HFFc6 (cell line): ENCODE measurements around the gene PRKAR1A. TPM values are rescaled to one million over a fixed set of nuclear protein-coding genes. Genes with fewer than 3 reads are reported as not detected.

Source experiments
- DNase-seq: peaks from one replicate; pipeline ENCODE4 v3.0.0-alpha.2; 2018
- H3K27ac Mint-ChIP-seq: 2 replicates; pipeline ENCODE4 v1.8.0; 2020; ENCODE audit warnings: mild to moderate bottlenecking, mixed read lengths
- H3K27me3 Mint-ChIP-seq: 2 replicates; pipeline ENCODE4 v1.8.0; 2021; ENCODE audit warnings: mild to moderate bottlenecking, moderate library complexity, mixed read lengths; ENCODE audit not compliant: insufficient read depth
- H3K36me3 Mint-ChIP-seq: 2 replicates; pipeline ENCODE4 v1.8.0; 2021; ENCODE audit warnings: low read depth, mixed read lengths
- H3K4me1 Mint-ChIP-seq: 2 replicates; pipeline ENCODE4 v1.8.0; 2020; ENCODE audit warnings: low read depth, mixed read lengths
- H3K4me3 Mint-ChIP-seq: 2 replicates; pipeline ENCODE4 v1.8.0; 2020; ENCODE audit warnings: mild to moderate bottlenecking, moderate library complexity, mixed read lengths
- H3K9me3 Mint-ChIP-seq: 2 replicates; pipeline ENCODE4 v1.8.0; 2020; ENCODE audit warnings: mild to moderate bottlenecking, mixed read lengths
- total RNA-seq, 6 experiments: library from RNA; stranded (reverse); fragmentation: NEBNext Ultra II Directional; extraction: Animal tissue kit (Norgen Biotek cat#: 25700); gene quantifications; 2 replicates in 1 of 6; 3 replicates in 5 of 6; pipeline ENCODE4 v1.2.3, GENCODE V29; 2021
- TF ChIP-seq, protein P1 (sequence below): fragments of 200-600 bp; sonication (generic); IDR thresholded peaks from 2 replicates; pipeline ENCODE4 v1.5.0; 2021; ENCODE audit warnings: antibody characterized with exemption, mild to moderate bottlenecking

Gene PRKAR1A
- total RNA-seq, 6 experiments from 2014 or later: 265 to 302 (median 292) TPM

DNA sequence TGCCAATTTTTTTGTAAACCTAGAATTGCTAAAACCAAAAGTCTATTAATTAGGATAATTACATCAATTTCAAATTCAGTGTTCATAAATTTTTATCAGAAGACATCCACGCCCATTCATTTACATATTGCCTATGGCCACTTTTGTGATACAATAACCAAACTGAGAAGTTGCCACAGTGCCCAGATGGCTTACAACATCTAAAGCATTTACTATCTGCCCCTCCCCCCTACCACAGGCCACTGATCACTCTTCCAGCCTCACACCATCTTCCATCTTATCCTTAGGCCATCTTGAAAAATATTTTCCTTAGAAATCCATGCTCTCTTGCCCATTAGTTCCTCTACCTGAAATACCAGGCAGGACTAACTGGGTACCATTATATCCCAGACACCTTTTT lies 6.3 kb upstream of the PRKAR1A start:
- Mint-ChIP-seq H3K36me3 (no peaks in the 10 kb centered on the region), H3K4me3 (no peak overlapping the region), H3K9me3 (no peaks in the 10 kb centered on the region), H3K27ac (no peak overlapping the region), H3K27me3 (peaks cover 10% of the 10 kb centered on the region), H3K4me1 (peaks cover 13% of the 10 kb centered on the region)
- TF ChIP-seq, protein P1, sequence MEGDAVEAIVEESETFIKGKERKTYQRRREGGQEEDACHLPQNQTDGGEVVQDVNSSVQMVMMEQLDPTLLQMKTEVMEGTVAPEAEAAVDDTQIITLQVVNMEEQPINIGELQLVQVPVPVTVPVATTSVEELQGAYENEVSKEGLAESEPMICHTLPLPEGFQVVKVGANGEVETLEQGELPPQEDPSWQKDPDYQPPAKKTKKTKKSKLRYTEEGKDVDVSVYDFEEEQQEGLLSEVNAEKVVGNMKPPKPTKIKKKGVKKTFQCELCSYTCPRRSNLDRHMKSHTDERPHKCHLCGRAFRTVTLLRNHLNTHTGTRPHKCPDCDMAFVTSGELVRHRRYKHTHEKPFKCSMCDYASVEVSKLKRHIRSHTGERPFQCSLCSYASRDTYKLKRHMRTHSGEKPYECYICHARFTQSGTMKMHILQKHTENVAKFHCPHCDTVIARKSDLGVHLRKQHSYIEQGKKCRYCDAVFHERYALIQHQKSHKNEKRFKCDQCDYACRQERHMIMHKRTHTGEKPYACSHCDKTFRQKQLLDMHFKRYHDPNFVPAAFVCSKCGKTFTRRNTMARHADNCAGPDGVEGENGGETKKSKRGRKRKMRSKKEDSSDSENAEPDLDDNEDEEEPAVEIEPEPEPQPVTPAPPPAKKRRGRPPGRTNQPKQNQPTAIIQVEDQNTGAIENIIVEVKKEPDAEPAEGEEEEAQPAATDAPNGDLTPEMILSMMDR: no peak
- DNase-seq: no peak

DNA sequence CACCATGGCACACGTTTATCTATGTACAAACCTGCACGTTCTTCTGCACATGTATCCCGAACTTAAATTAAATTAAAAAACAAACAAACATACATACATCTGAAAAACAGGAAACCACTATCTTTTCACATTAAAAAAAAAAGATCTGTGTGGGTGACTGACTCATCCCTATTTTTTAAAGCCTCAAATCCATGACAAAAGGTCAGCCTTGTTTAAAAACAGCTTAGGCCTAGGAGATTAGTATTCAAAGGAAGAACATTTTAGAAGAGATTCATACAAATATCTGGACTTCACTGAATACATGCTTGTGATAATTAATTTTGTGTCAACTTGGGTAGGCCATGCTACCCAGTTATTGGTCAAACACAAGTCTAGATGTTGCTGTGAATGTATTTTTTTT lies 4.7 kb upstream of the PRKAR1A start:
- Mint-ChIP-seq H3K27me3 (peaks cover 2% of the 10 kb centered on the region; the same call in 1 of the 2 replicates), H3K9me3 (no peaks in the 10 kb centered on the region), H3K36me3 (no peaks in the 10 kb centered on the region), H3K4me1 (peaks cover 19% of the 10 kb centered on the region), H3K4me3 (no peak overlapping the region), H3K27ac (no peak overlapping the region)
- TF ChIP-seq, protein P1: no peak
- DNase-seq: no peak

DNA sequence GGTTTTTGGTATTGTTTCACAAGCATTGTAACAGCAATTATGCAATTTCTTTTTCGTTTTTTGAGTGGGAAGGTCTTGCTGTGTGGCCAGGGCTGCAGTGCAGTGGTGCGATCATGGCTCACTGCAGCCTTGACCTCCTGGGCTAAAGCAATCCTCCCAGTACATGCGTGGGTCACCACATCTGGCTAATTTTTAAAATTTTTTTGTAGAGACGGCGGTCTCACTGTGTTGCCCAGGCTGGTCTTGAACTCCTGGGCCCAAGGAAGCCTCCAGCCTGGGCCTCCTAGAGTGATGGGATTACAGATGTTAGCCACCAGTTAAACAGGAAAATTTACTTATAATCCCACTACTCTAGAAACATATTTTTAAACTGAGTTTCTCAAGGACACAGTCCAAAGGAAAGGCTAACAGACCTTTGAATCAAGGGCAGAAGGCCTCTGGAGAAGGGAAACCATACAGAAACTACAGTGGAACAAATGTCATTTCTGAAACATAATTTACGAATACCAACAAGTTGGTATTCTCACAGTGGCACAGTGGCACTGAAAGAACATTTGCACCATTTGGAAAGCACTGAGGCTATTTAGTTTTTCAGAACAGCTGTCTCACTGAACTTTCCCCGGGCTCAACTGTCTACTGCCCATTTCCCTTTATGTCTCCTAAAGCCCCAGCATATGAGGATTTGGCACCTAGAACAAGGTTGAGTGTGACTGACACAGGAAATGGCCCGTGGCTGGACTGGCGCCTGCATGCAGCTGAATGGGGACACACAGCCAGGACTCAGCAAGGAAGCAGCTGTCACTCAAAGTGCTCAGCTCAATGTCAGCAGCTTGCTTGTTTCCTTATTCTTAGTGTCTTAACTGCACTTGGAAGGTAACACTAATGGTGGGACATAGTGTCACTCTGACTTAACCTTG lies 2.8 kb upstream of the PRKAR1A start:
- peaks cover 3% of the 10 kb centered on the region; the same call in 1 of the 2 replicates for H3K27me3 Mint-ChIP-seq
- H3K36me3 Mint-ChIP-seq: peaks cover 11% of the 10 kb centered on the region
- TF ChIP-seq, protein P1: no peak
- no peak overlapping the region for H3K27ac Mint-ChIP-seq
- H3K9me3 Mint-ChIP-seq: no peaks in the 10 kb centered on the region
- peaks cover 26% of the 10 kb centered on the region for H3K4me1 Mint-ChIP-seq
- no peak for DNase-seq
- no peak overlapping the region for H3K4me3 Mint-ChIP-seq

DNA sequence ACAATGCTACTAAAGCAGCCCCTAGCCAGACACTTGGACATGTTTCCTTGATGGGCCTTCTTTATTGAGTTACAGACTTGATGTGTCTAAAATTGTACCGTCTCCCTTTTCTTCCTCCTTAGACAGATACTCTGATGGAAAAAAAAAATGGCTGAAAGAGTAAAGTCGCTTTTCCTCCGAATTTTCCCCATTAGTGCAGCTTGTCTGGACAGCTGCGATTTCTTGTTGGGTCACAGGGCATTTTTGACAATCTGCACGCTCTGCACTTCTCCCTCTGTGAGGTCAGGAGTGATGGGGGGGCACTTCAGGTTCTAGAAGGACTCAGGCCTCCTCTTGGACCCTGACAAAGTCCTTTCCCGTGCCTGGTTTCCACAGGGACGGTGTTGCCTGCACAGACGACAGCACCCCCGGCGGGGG lies 968 bp upstream of the PRKAR1A start:
- peaks cover 3% of the 10 kb centered on the region; the same call in 1 of the 2 replicates for H3K27me3 Mint-ChIP-seq
- H3K27ac Mint-ChIP-seq: peak overlapping the region; percentile 94
- peak overlapping the region; percentile 95 for H3K4me3 Mint-ChIP-seq
- H3K4me1 Mint-ChIP-seq: peaks cover 44% of the 10 kb centered on the region
- peaks cover 22% of the 10 kb centered on the region for H3K36me3 Mint-ChIP-seq
- no peak for DNase-seq
- no peaks in the 10 kb centered on the region for H3K9me3 Mint-ChIP-seq
- TF ChIP-seq, protein P1: peak; percentile 35; the same call in 1 of the 2 replicates

DNA sequence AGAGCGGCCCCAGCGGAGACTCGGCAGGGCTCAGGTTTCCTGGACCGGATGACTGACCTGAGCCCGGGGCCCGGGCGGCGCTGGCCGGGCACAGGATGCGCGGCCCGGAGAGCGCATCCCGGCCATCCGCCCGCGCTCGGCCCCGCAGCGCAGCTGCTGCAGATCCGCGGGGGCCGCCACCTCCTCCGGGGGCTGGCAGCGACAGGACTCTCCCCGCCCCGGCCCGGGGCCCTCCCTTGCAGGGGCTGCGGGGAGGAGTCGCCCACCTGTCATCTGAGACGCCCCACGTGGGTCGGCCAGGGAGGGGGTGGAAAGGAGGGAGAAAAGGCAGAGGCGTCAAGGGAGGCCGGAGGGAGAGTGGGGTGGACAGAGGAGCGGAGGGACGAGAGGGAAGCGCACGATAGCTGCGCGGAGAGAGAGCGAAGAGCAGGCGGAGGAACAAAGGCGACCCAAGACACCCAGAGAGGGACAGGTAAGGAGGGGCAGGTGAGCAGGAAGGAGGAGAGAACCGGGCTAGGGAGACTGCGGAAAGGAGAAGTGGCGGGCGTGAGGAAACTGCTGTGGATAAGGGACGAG lies 471 bp upstream of the PRKAR1A start:
- Mint-ChIP-seq H3K4me3 (peak overlapping the region; percentile 95), H3K9me3 (no peaks in the 10 kb centered on the region), H3K36me3 (peaks cover 26% of the 10 kb centered on the region), H3K4me1 (peaks cover 45% of the 10 kb centered on the region), H3K27ac (peak overlapping the region; percentile 100), H3K27me3 (peaks cover 3% of the 10 kb centered on the region; the same call in 1 of the 2 replicates)
- TF ChIP-seq, protein P1: 0 out of 2 replicates have a peak, but pooled peaks have one; percentile 4
- peak; percentile 63 for DNase-seq
